ENCODE data around the gene OGFRL1. TPM values are rescaled to one million over a fixed set of nuclear protein-coding genes. Genes with fewer than 3 reads are reported as not detected.

Gene OGFRL1
- total RNA-seq, 2 donors from 2014 or later = 26.9 to 30.5 TPM

GRCh38 chr6:71277926-71278600, 10.5 kb upstream of the OGFRL1 start:
- H3K9me3 ChIP-seq = no peaks in the 10 kb centered on the region
- no peak for TF ChIP-seq CTCF (IDR thresholded peaks at IDR 0.05)
- H3K4me3 ChIP-seq = no peak overlapping the region
- no peak for DNase-seq (ENCODE audit: low spot score)
- no peak overlapping the region for H3K27ac ChIP-seq
- H3K27me3 ChIP-seq (replicated peaks; ENCODE audit: insufficient read depth) = no peaks in the 10 kb centered on the region
- H3K36me3 ChIP-seq = no peaks in the 10 kb centered on the region
- no peaks in the 10 kb centered on the region for H3K4me1 ChIP-seq (ENCODE audit: control insufficient read depth in 1 of 2, low read depth in 2 of 2)
- no peak for ATAC-seq (ENCODE audit: insufficient number of reproducible peaks, low FRiP score, low read depth)

GRCh38 chr6:71279321-71279720, 9.3 kb upstream of the OGFRL1 start:
- DNase-seq (ENCODE audit: low spot score) (no peak), ATAC-seq (ENCODE audit: insufficient number of reproducible peaks, low FRiP score, low read depth) (no peak)
- Histone ChIP-seq H3K9me3 (no peaks in the 10 kb centered on the region), H3K27ac (no peak overlapping the region), H3K4me1 (ENCODE audit: control insufficient read depth in 1 of 2, low read depth in 2 of 2) (no peaks in the 10 kb centered on the region), H3K27me3 (replicated peaks; ENCODE audit: insufficient read depth) (no peaks in the 10 kb centered on the region), H3K4me3 (no peak overlapping the region), H3K36me3 (no peaks in the 10 kb centered on the region)
- TF ChIP-seq CTCF (IDR thresholded peaks at IDR 0.05) = no peak

GRCh38 chr6:71279740-71280139, 8.9 kb upstream of the OGFRL1 start:
- DNase-seq (ENCODE audit: low spot score) (no peak), ATAC-seq (ENCODE audit: insufficient number of reproducible peaks, low FRiP score, low read depth) (no peak)
- Histone ChIP-seq H3K27me3 (replicated peaks; ENCODE audit: insufficient read depth) (no peaks in the 10 kb centered on the region), H3K9me3 (no peaks in the 10 kb centered on the region), H3K4me1 (ENCODE audit: control insufficient read depth in 1 of 2, low read depth in 2 of 2) (no peaks in the 10 kb centered on the region), H3K4me3 (no peak overlapping the region), H3K27ac (no peak overlapping the region), H3K36me3 (no peaks in the 10 kb centered on the region)
- TF ChIP-seq CTCF (IDR thresholded peaks at IDR 0.05) = no peak

- H3K36me3 ChIP-seq = no peaks in the 10 kb centered on the region
- no peak overlapping the region for H3K4me3 ChIP-seq
- DNase-seq (ENCODE audit: low spot score) = no peak
- H3K27me3 ChIP-seq (replicated peaks; ENCODE audit: insufficient read depth) = no peaks in the 10 kb centered on the region
- no peaks in the 10 kb centered on the region for H3K4me1 ChIP-seq (ENCODE audit: control insufficient read depth in 1 of 2, low read depth in 2 of 2)
- no peak for ATAC-seq (ENCODE audit: insufficient number of reproducible peaks, low FRiP score, low read depth)
- H3K27ac ChIP-seq = no peak overlapping the region
- no peak for TF ChIP-seq CTCF (IDR thresholded peaks at IDR 0.05)
- no peaks in the 10 kb centered on the region for H3K9me3 ChIP-seq
Observed at GRCh38 chr6:71280701-71281100, 7.9 kb upstream of the OGFRL1 start.

- ATAC-seq (ENCODE audit: insufficient number of reproducible peaks, low FRiP score, low read depth) = no peak
- no peak overlapping the region for H3K27ac ChIP-seq
- TF ChIP-seq CTCF (IDR thresholded peaks at IDR 0.05) = no peak
- H3K9me3 ChIP-seq = no peaks in the 10 kb centered on the region
- no peak overlapping the region for H3K4me3 ChIP-seq
- H3K27me3 ChIP-seq (replicated peaks; ENCODE audit: insufficient read depth) = no peaks in the 10 kb centered on the region
- DNase-seq (ENCODE audit: low spot score) = no peak
- peaks cover 0 to 12% of the 10 kb centered on the region in 2 donors for H3K4me1 ChIP-seq (ENCODE audit: control insufficient read depth in 1 of 2, low read depth in 2 of 2)
- H3K36me3 ChIP-seq = no peaks in the 10 kb centered on the region
Observed at GRCh38 chr6:71284785-71285184, 3.8 kb upstream of the OGFRL1 start.
